GM20000 (cell line): Measurements from ENCODE around the gene DYSF.

Experiments used
- DNase-seq: peaks from one replicate; pipeline ENCODE4 v3.0.0; 2012; ENCODE audit warnings: low spot score
- CTCF ChIP-seq: IDR thresholded peaks from 2 replicates; pipeline ENCODE4 v1.5.1; 2012; ENCODE audit warnings: mild to moderate bottlenecking, control low read depth; ENCODE audit errors: extremely low read depth, missing control alignments

The DYSF gene

GRCh38 chr2:71608441-71608840, 155.1 kb downstream of the DYSF start:
- no peak for TF ChIP-seq CTCF
- no peak for DNase-seq

GRCh38 chr2:71609029-71609428, 155.7 kb downstream of the DYSF start:
- DNase-seq: no peak
- TF ChIP-seq CTCF: no peak

GRCh38 chr2:71609441-71609840, 156.1 kb downstream of the DYSF start:
- DNase-seq: no peak
- no peak for TF ChIP-seq CTCF

GRCh38 chr2:71609958-71610357, 156.6 kb downstream of the DYSF start:
- TF ChIP-seq CTCF: no peak
- DNase-seq: no peak

GRCh38 chr2:71610671-71611070, 157.3 kb downstream of the DYSF start:
- no peak for TF ChIP-seq CTCF

GRCh38 chr2:71611247-71611646, 157.9 kb downstream of the DYSF start:
- TF ChIP-seq CTCF: no peak
- DNase-seq: no peak

More at GRCh38 chr2:71610671-71611070, 157.3 kb downstream of the DYSF start:
- no peak for DNase-seq

- TF ChIP-seq CTCF: no peak
- DNase-seq: no peak
Observed at GRCh38 chr2:71611781-71612527, 158.6 kb downstream of the DYSF start.
